HCT116 (cell line): ENCODE measurements around the gene PTH2. TPM values are rescaled to one million over a fixed set of nuclear protein-coding genes. Genes with fewer than 3 reads are reported as not detected.

Source experiments
- ATAC-seq: fragments of 200-7000 bp; cut with Tn5 transposase; 2 replicates; pipeline ENCODE4 v1.9.1; 2020; ENCODE audit warnings: mild to moderate bottlenecking, moderate library complexity
- BruUV-seq: library from RNA; stranded (reverse); fragments of 400-500 nt; replicated peaks from 2 replicates; lab custom pipeline; 2021; lab: Mats Ljungman, UMichigan
- CTCF ChIA-PET: fragments of 300-600 bp; sonication (Branson Sonifier 250); formaldehyde crosslinking; loops from one replicate; lab custom pipeline; 2021; ENCODE audit warnings: antibody characterized with exemption; lab: Charles Lee
- POLR2A ChIA-PET: fragments of 300-600, 350-600 bp; sonication (Branson Sonifier 250); formaldehyde crosslinking; loops from one replicate; lab custom pipeline; 2021; ENCODE audit warnings: antibody characterized with exemption; lab: Charles Lee
- RAD21 ChIA-PET, 2 experiments: fragments of 300-600 bp; sonication (Branson Sonifier 250); formaldehyde crosslinking; loops; one replicate each; lab custom pipeline; 2023; ENCODE audit warnings: low total read pairs in 2 of 2; ENCODE audit not compliant: uncharacterized antibody in 2 of 2, unreplicated experiment in 2 of 2, low non-redundant PET in 1 of 2; lab: Charles Lee
- DNase-seq: peaks from one replicate; pipeline ENCODE4 v3.0.0-alpha.2; 2010; ENCODE audit warnings: low read depth, low spot score
- H2AFZ ChIP-seq: fragments of 200-600 bp; shearing (Covaris generic), sonication (generic); 2 replicates; pipeline ENCODE4 v1.6.1; 2017; ENCODE audit warnings: low read depth, mixed run types, mixed read lengths, antibody characterized with exemption, low read length; ENCODE audit not compliant: poor library complexity, severe bottlenecking
- H3K27ac ChIP-seq: 2 replicates; pipeline ENCODE4 v1.5.1; 2012; ENCODE audit warnings: low read depth, low read length
- H3K27me3 ChIP-seq: fragments of 200-600 bp; sonication (generic); 2 replicates; pipeline ENCODE4 v1.6.1; 2016; ENCODE audit warnings: mixed run types, low read length, mixed read lengths; ENCODE audit not compliant: insufficient read depth
- H3K36me3 ChIP-seq, 2 experiments: fragments of 200-500 bp in 1 of 2; fragments of 200-600 bp in 1 of 2; sonication (Bioruptor generic) in 1 of 2; sonication (generic) in 1 of 2; 2 replicates each; pipeline versions ENCODE4 v1.5.1 to v1.6.1; 2014 to 2016; ENCODE audit warnings: low read length in 2 of 2, inconsistent platforms in 1 of 2, mixed read lengths in 1 of 2, mixed run types in 1 of 2; ENCODE audit not compliant: insufficient read depth in 2 of 2, control insufficient read depth in 1 of 2
- H3K4me1 ChIP-seq, 2 experiments: fragments of 200-600 bp in 1 of 2; sonication (generic) in 1 of 2; 2 replicates each; pipeline versions ENCODE4 v1.5.1 to v1.6.1; 2012 to 2017; ENCODE audit warnings: low read length in 2 of 2, inconsistent platforms in 1 of 2, mild to moderate bottlenecking in 1 of 2, mixed read lengths in 1 of 2, mixed run types in 1 of 2, moderate library complexity in 1 of 2; ENCODE audit not compliant: insufficient read depth in 2 of 2, control insufficient read depth in 1 of 2
- H3K4me2 ChIP-seq: fragments of 200-600 bp; sonication (generic); 2 replicates; pipeline ENCODE4 v1.6.1; 2017; ENCODE audit warnings: mixed run types, low read length, mixed read lengths
- H3K4me3 ChIP-seq, 2 experiments: fragments of 200-600 bp in 1 of 2; sonication (generic) in 1 of 2; replicated peaks in 1 of 2; 2 replicates each; pipeline ENCODE4 v1.5.1; 2011 to 2016; ENCODE audit warnings: low read length in 2 of 2, control low read depth in 1 of 2, low read depth in 1 of 2, mild to moderate bottlenecking in 1 of 2, mixed read lengths in 1 of 2, mixed run types in 1 of 2
- H3K79me2 ChIP-seq: fragments of 200-600 bp; sonication (generic); 2 replicates; pipeline ENCODE4 v1.6.1; 2017; ENCODE audit warnings: mild to moderate bottlenecking, mixed run types, low read length, moderate library complexity, mixed read lengths; ENCODE audit not compliant: insufficient read depth
- H3K9ac ChIP-seq: fragments of 200-600 bp; sonication (generic); 2 replicates; pipeline ENCODE4 v1.6.1; 2016; ENCODE audit warnings: low read length, mixed read lengths
- H3K9me2 ChIP-seq: fragments of 200-600 bp; sonication (generic), shearing (Covaris generic); 2 replicates; pipeline ENCODE4 v1.6.1; 2017; ENCODE audit warnings: mixed run types, mild to moderate bottlenecking, moderate library complexity; ENCODE audit not compliant: insufficient read depth
- H3K9me3 ChIP-seq, 2 experiments: fragments of 200-500 bp in 1 of 2; fragments of 200-600 bp in 1 of 2; sonication (Bioruptor generic) in 1 of 2; sonication (generic) in 1 of 2; 2 replicates each; pipeline ENCODE4 v1.6.1; 2014 to 2017; ENCODE audit warnings: low read length in 2 of 2, mixed read lengths in 2 of 2, inconsistent platforms in 1 of 2, low read depth in 1 of 2, mild to moderate bottlenecking in 1 of 2, mixed run types in 1 of 2, moderate library complexity in 1 of 2; ENCODE audit not compliant: control insufficient read depth in 1 of 2, insufficient read depth in 1 of 2
- H4K20me1 ChIP-seq: fragments of 200-600 bp; sonication (generic), shearing (Covaris generic); 2 replicates; pipeline ENCODE4 v1.6.1; 2017; ENCODE audit warnings: mixed run types, mild to moderate bottlenecking, moderate library complexity; ENCODE audit not compliant: insufficient read depth
- ATF3 ChIP-seq: IDR thresholded peaks from 2 replicates; pipeline ENCODE4 v1.6.1; 2012
- CBX3 ChIP-seq: IDR thresholded peaks from 2 replicates; pipeline ENCODE4 v1.6.1; 2012; ENCODE audit warnings: low read depth
- CEBPB ChIP-seq: IDR thresholded peaks from 2 replicates; pipeline ENCODE4 v1.6.1; 2012; ENCODE audit warnings: low read depth
- EGR1 ChIP-seq: IDR thresholded peaks from 2 replicates; pipeline ENCODE4 v1.6.1; 2012; ENCODE audit warnings: low read depth
- ELF1 ChIP-seq: IDR thresholded peaks from 2 replicates; pipeline ENCODE4 v1.6.1; 2012; ENCODE audit warnings: low read depth, borderline replicate concordance
- MAX ChIP-seq: IDR thresholded peaks from 2 replicates; pipeline ENCODE4 v1.6.1; 2012
- POLR2AphosphoS5 ChIP-seq: IDR thresholded peaks from 2 replicates; pipeline ENCODE4 v1.6.1; 2011; ENCODE audit warnings: mild to moderate bottlenecking, low read depth, low read length, moderate library complexity
- RAD21 ChIP-seq: IDR thresholded peaks from 2 replicates; pipeline ENCODE4 v1.6.1; 2012; ENCODE audit warnings: low read depth, mild to moderate bottlenecking
- REST ChIP-seq: IDR thresholded peaks from 2 replicates; pipeline ENCODE4 v1.6.1; 2012; ENCODE audit warnings: low read depth
- SP1 ChIP-seq: IDR thresholded peaks from 2 replicates; pipeline ENCODE4 v1.6.1; 2012; ENCODE audit warnings: low read depth
- SRF ChIP-seq: IDR thresholded peaks from 2 replicates; pipeline ENCODE4 v1.6.1; 2012; ENCODE audit warnings: low read depth
- ZBTB33 ChIP-seq: IDR thresholded peaks from 2 replicates; pipeline ENCODE4 v1.6.1; 2011; ENCODE audit warnings: mild to moderate bottlenecking, low read length, moderate library complexity; ENCODE audit not compliant: insufficient replicate concordance; ENCODE audit errors: extremely low read depth
- ZNF274 ChIP-seq: fragments of 200-500 bp; sonication (Bioruptor generic); IDR thresholded peaks from 2 replicates; pipeline ENCODE4 v1.6.1; 2014; ENCODE audit warnings: mild to moderate bottlenecking, low read depth, low read length, inconsistent platforms
- intact Hi-C: fragments of 100-400 bp; cut with micrococcal nuclease; formaldehyde crosslinking; loops from 2 replicates; pipeline ENCODE4 v1.10.0; 2022
- total RNA-seq: library from RNA; stranded (reverse); gene quantifications from one replicate; pipeline ENCODE4 v1.2.1, GENCODE V29; 2021; ENCODE audit not compliant: unreplicated experiment

PTH2 gene
- total RNA-seq, 1 experiment from 2014 or later: 9.5 TPM

DNA sequence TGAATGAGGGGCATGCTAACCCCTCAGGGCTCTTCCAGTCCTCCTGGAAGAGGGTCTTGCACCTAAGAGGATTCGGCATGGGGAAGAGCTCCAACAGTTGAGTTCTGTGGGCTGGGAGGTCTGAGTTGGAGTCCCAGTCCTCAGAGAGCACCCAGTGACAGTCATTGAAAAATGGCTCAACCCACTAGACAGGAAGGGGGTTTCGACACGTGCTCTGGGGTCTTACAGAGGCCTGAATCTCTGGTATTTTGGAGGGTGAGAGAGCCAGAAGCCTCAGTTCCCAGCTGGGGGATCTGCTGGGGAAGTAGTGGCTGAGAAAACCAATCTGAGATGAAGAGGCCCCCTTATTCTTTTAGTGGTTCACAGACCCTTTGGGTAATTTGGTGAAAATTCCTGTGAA is 9.0 kb downstream of the PTH2 start:
- no peak overlapping the region for H3K9ac ChIP-seq
- no peak for ATAC-seq
- no peak overlapping the region for H3K27ac ChIP-seq
- peaks cover 2 to 10% of the 10 kb centered on the region in 2 experiments; a peak in 1 of 4 replicates for H3K4me1 ChIP-seq
- no peak overlapping the region for H3K4me3 ChIP-seq
- no TSS peak for BruUV-seq
- H3K4me2 ChIP-seq: no peak overlapping the region
- CTCF ChIA-PET: no interaction called here
- H3K27me3 ChIP-seq: peaks cover under 1% of the 10 kb centered on the region; the same call in 1 of the 2 replicates
- H2AFZ ChIP-seq: no peak overlapping the region
- no peaks in the 10 kb centered on the region for H3K79me2 ChIP-seq
- H3K9me2 ChIP-seq: no peaks in the 10 kb centered on the region
- RAD21 ChIA-PET: no interaction called here
- intact Hi-C loops: no loop called here
- no peaks in the 10 kb centered on the region for H4K20me1 ChIP-seq
- TF ChIP-seq ATF3: no peak
- no peak for TF ChIP-seq SRF
- no peak for TF ChIP-seq RAD21
- TF ChIP-seq CBX3: no peak
- no peak for TF ChIP-seq MAX
- TF ChIP-seq ZBTB33: no peak
- no peak for TF ChIP-seq EGR1
- TF ChIP-seq CEBPB: no peak
- TF ChIP-seq SP1: no peak
- TF ChIP-seq, all 23 proteins: peak for 0
- no peaks in the 10 kb centered on the region for H3K9me3 ChIP-seq
- no peak for DNase-seq
- H3K36me3 ChIP-seq: no peaks in the 10 kb centered on the region
- POLR2A ChIA-PET: no interaction called here

DNA sequence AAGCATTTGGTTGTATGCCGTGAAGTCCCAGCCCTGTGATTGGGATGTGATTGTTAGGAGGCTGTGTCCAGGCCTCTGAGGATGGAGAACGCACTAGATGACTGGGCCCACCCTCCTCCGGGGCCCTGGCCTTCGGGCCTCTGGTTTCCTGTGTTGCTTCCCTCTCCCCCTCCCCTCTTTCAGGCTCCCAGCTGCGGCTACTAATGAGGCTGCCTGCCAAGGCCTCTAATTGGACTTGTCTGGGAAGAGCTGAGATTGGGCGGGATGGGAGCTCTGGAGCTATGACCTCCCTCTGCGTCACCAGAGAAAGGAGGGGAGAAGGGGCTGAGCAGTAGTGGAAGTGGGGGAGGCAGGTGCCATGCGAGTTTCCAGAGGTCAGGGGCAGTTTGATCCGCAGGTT is 9.9 kb downstream of the PTH2 start:
- DNase-seq (no peak), ATAC-seq (no peak)
- no TSS peak for BruUV-seq
- H3K4me2 ChIP-seq: no peak overlapping the region
- H3K9ac ChIP-seq: no peak overlapping the region
- H3K36me3 ChIP-seq: no peaks in the 10 kb centered on the region
- H2AFZ ChIP-seq: no peak overlapping the region
- no peaks in the 10 kb centered on the region for H3K9me2 ChIP-seq
- H3K9me3 ChIP-seq: no peaks in the 10 kb centered on the region
- intact Hi-C loops: no loop called here
- ChIA-PET POLR2A (no interaction called here), RAD21 (no interaction called here), CTCF (no interaction called here)
- H4K20me1 ChIP-seq: no peaks in the 10 kb centered on the region
- no peak overlapping the region for H3K27ac ChIP-seq
- H3K4me1 ChIP-seq: peaks cover 2 to 15% of the 10 kb centered on the region in 2 experiments; a peak in 1 of 4 replicates
- no peak overlapping the region for H3K4me3 ChIP-seq
- H3K79me2 ChIP-seq: no peaks in the 10 kb centered on the region
- no peaks in the 10 kb centered on the region for H3K27me3 ChIP-seq
- TF ChIP-seq SRF (no peak), POLR2AphosphoS5 (no peak), ZNF274 (no peak), REST (no peak), EGR1 (no peak), ELF1 (no peak)
